GM10266 (cell line): ENCODE measurements around the gene ZNF536.

Experiments
- DNase-seq: peaks from one replicate; pipeline ENCODE4 v3.0.0; 2012; ENCODE audit errors: extremely low spot score
- TF ChIP-seq, protein P1 (sequence below): IDR thresholded peaks from 2 replicates; pipeline ENCODE4 v1.5.1; 2012; ENCODE audit warnings: mild to moderate bottlenecking, low read depth; ENCODE audit not compliant: control insufficient read depth, insufficient read depth; ENCODE audit errors: missing control alignments

The ZNF536 gene

DNA sequence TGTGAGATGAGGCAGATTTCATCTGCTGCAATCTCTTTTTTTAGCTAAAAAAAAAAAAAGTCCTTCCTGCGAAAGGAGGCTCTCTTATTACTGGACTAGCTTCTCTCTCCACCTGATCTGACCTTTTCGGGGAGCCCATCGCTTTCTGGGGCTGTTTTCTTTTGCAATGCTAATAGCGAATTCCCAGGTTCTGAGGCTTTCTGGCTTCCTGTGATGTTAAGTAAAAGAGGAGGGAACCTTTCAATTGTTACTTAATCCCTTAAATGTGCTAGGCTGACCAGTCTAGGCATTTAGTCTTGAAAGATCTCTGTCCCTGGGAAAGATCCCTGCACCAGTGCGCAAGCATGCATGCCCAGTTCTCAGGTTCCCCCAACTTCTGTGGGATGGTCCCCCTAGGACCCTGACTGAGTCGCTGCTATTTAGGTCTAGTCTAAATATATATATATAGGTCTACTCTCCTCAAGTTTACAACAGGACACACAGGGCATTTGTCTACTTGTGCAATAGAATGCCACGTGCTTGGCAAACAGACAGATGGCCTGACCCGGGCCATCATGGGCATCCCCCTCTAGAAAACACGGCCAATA is 224.7 kb downstream of the ZNF536 start:
- TF ChIP-seq, protein P1, sequence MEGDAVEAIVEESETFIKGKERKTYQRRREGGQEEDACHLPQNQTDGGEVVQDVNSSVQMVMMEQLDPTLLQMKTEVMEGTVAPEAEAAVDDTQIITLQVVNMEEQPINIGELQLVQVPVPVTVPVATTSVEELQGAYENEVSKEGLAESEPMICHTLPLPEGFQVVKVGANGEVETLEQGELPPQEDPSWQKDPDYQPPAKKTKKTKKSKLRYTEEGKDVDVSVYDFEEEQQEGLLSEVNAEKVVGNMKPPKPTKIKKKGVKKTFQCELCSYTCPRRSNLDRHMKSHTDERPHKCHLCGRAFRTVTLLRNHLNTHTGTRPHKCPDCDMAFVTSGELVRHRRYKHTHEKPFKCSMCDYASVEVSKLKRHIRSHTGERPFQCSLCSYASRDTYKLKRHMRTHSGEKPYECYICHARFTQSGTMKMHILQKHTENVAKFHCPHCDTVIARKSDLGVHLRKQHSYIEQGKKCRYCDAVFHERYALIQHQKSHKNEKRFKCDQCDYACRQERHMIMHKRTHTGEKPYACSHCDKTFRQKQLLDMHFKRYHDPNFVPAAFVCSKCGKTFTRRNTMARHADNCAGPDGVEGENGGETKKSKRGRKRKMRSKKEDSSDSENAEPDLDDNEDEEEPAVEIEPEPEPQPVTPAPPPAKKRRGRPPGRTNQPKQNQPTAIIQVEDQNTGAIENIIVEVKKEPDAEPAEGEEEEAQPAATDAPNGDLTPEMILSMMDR = no peak

DNA sequence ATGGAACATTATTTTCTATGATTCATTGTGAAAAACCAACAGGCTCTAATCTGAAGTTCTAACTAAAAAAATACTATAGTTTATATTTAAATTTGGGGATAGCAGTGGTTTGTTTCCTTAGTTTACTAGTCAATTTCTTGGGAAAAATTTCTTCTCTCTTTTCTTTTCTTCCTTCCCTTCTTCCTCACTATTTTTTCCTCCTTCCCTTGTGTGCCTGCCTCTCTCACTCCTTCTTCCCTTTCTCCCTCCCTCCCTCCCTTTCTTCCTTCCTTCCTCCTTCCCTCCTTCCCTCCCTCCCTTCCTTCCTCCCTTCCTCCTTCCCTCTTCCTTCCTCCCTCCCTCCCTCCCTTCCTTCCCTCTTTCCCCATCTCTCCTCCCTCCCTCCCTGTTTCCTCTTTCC is 226.5 kb downstream of the ZNF536 start:
- DNase-seq = no peak
- TF ChIP-seq, protein P1 = no peak

More for the DNA sequence above, 224.7 kb downstream of the ZNF536 start:
- DNase-seq = no peak

DNA sequence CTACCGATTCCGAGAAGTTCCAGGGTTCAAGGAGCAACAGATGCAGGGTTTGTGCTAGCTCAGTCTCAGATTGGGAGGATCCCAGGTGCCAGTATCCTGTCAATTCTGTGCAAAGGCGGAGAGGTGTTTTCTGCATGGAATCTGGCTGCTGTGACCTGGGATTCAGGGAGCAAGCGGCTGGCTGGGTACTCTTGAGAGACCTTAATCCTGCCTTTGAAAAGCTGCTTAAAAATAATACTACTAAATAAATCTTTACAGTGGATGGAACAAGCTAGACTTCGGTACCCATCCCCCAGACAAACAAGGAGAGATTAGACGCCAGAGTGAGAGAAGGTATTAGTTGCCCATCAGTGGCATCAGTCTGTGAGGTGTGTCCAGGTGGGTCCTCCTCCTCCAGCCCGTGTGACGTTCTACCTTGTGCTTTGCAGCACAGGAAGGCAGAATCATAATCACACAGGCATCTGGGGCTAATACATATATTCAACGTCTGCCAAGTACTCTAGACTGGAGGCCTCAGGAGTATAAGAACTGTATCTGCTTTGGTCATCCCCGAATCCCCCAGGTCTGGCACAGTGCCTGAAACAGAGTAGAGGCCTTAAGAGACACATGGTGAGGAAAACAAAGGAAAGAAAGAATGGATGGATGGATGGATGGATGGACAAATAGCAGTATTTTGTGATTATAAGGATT is 230.6 kb downstream of the ZNF536 start:
- DNase-seq = no peak
- TF ChIP-seq, protein P1 = no peak

DNA sequence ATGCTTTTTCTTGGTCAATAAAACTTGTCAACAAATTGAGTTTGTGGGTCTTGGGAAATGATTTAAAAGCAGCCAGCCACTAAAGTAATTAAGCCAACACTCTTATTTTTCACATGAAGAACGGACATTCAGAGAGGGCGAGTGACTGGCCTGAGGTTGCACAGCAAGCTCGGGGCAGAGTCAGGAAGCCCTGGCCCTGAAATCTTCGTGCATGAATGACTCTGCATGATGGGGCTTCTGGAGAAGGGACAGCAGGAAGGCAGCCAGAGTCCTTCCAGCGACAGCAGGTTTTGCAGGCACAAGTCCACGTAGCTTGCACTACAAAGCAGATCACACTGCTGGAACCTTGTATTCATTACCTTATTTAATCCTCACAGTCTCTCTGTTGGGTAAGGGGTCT is 232.5 kb downstream of the ZNF536 start:
- TF ChIP-seq, protein P1 = no peak
- DNase-seq = no peak

DNA sequence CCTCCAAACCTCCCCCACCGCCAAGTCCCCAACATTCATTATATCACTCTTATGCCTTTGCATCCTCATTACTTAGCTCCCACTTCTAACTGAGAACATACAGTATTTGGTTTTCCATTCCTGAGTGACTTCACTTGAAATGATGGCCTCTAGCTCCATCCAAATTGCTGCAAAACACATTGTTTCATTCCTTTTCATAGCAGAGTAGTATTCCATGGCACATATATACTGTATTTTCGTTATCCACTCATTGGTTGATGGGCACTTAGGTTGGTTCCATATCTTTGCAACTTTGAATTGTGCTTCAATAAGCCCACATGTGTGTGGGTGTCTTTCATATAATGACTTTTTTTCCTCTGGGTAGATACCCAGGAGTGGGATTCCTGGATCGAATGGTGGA is 233.1 kb downstream of the ZNF536 start:
- DNase-seq = no peak
- TF ChIP-seq, protein P1 = no peak

DNA sequence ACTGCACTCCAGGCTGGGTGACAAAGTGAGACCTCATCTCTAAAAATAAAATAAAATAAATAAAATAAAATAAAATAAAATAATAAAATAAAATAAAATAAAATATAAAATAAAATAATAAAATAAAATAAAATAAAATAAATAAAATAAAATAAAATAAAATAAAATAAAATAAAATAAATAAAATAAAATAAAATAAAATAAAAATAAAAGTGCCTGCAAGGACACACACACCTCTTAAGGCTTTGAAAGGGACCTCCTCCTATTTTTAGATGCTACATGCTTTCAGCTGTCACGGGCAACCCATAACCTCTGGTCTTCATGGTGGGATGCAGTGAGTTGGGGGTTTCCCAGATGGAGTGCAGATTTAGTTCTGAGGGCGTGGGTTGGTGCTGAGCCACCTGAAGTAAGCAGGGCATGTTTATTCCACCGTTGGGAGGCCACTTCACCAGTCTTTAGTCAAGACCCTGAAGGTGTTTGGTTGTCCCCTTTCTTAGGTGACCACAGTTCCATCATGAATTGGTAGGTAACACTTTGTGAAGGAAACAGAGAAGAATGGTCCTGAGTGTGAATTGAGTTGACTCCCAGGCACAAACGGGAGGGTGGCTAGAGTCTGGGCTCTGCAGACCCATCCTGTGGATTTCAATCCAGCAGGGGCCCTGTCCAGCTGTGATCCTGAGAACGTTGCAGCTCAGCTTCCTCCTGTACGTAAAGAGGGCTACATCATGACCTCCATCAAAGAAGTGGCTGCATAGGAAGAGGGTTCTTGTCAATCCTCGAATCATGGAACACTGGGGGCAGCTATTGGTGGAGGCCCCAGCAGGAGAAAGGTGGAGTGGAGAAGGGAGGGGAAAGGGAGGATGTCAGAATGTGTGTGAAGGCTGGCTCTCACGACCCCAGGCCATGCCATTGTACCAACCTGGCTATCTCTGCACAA is 234.2 kb downstream of the ZNF536 start:
- TF ChIP-seq, protein P1 = no peak
- DNase-seq = no peak
